ENCODE results near the gene PDXP.

Gene PDXP

DNA sequence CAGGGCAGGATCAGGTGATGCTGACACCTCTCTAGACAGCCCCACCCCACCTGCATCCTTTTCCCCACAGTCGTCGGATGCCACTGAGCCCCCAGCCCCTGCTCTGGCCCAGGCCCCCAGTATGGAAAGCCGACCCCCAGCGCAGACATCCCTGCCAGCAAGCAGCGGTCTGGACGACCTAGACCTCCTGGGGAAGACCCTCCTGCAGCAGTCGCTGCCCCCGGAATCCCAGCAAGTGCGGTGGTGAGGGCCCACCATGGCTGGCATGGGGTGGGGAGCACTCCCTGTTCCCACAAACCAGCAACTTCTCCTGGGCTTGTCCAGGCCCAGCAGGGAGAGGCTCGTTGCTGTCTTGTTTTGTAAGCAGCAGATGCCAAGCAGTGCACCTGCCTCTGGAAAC is 28.6 kb upstream of the PDXP start:
- no peak for DNase-seq

GRCh38 chr22:37630839-37631435 is 27.6 kb upstream of the PDXP start:
- DNase-seq = no peak

- no peak for DNase-seq
Observed at GRCh38 chr22:37631448-37632173, 26.9 kb upstream of the PDXP start.

GRCh38 chr22:37632174-37633088 is 26.1 kb upstream of the PDXP start:
- no peak for DNase-seq

DNA sequence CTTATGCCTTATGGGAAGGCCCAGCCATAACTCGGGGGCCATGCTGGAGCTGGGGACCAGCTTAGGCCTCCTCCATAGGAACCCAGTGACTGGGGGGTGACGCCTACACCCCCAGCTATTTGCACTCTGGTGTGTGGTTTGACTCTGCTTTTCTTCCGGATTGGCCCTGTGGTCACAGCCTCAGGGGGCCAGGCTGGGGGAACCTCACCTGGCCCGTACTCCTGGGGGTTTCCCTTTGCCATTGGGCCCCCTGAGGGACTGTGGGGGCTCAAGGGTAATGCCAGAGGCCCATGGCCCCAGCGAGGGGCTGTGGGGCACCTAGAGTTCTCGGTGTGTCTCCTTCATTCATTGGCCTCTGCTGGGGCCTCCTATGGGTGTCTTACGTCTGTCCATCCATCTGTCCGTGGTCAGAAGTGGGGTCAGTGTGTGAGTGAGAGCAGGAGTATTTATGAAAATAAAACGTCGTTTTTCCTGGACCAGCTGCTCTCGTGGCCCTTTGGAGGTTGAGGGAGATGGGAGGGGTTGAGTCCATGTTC is 25.4 kb upstream of the PDXP start:
- DNase-seq = no peak

DNA sequence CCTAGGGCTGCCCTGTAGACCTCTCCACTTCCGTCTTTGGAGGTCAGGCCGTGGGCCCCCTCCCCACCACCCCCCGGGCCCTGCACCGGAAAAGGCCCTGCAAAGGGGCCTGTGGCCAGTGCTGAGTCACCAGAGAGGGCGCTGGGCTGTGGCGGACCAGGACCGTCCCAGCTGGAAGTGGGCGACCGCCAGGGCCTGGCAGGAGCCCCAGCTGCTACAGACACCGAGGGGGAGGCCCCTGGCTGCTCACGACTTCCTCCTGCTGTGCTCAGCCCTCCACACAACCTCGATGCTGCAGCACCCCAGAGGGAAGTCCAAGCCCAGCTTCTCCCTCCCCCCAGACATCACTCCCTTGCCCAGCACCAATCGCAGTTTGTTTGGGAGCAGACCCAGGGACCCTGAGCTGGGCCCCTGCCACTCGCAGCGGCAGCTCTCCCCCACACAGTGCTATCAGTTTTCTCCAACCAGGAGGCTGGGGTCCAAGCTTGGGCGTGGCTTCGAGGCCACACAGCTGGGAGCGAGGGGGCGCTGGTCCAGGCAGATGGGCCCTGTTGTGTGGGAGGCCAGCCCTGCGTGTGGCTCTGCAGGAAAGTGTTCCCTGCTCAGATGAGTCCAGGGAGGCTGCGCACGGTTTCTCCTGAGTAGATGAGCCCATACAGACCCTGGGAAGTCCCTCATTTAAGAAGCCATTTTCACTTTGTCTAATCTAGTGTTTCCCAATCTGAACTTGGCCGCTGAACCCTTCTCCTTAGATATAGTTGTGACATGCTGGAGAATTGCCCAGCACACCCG is 24.7 kb upstream of the PDXP start:
- DNase-seq = peak; percentile 91

GRCh38 chr22:37634417-37634924 is 24.1 kb upstream of the PDXP start:
- no peak for DNase-seq

- no peak for DNase-seq
Observed at GRCh38 chr22:37635157-37635556, 23.4 kb upstream of the PDXP start.

DNA sequence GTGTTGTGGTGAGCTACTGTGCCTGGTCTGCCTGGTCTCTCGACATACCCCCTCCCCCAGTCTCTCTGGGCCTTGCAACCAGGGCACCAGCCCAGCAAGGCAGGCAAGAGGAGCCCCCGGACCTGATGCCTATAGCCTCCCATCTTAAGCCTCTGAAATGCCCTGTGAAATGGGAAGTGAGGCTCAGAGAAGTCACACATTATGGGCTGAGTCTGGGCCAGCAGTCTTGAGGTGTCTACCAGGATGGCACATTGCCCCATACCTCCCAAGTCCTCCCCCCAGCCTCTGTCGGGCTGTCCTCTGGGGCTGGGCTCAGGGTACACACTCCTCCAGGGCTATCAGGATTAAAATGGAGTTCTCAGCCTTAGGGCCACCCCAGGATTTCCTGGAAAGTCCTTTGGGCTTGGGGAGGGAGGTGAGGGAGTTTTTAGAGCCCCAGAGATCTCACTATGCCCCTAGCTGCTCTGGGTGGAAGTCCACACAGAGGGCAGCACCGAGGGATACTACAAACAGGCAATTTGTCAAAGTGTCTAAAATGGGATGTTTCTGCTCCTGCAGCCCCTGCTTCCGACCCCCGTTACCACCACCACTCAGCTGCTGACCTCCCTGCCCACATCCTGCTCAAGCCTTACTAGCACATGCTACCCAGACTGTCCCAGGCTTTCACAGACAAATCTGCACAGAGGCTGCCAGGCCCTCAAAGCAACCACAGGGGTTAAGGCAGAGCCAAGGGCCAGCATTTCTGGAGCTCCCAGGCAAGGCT is 22.2 kb upstream of the PDXP start:
- peak; percentile 88 for DNase-seq

GRCh38 chr22:37636949-37637273 is 21.6 kb upstream of the PDXP start:
- no peak for DNase-seq

DNA sequence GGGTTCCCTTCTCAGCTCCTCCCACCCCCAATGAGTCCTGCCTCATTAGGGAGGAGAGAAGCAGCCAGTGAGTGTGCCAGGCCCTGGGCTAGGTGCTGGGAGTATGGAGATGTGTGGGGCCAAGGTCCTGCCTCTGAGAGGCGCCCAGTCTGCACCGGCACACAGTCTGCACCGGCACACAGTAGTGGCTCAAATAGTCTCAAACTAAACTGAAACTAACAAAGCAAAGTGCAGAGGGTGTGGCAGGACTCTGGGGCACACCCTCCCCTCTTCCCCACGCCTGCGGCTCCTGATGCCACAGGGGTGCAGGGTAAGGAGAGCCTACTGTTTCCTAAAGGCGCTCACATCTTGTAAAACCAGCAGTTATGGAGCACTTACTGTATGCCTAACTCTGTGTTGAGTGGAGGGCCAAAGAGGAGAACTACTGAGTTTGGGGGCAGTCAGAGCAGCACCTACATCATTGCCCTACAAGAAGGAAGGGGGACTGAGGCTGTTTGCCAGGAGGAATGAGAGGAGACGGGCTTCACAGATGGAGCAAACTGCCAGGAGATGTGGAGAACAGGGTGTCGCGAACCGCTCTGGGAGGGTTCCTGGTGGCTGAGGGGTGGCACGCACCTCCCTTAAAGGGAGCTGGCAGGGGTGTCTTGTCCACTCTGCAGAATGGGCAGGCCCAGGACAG is 20.0 kb upstream of the PDXP start:
- no peak for DNase-seq

DNA sequence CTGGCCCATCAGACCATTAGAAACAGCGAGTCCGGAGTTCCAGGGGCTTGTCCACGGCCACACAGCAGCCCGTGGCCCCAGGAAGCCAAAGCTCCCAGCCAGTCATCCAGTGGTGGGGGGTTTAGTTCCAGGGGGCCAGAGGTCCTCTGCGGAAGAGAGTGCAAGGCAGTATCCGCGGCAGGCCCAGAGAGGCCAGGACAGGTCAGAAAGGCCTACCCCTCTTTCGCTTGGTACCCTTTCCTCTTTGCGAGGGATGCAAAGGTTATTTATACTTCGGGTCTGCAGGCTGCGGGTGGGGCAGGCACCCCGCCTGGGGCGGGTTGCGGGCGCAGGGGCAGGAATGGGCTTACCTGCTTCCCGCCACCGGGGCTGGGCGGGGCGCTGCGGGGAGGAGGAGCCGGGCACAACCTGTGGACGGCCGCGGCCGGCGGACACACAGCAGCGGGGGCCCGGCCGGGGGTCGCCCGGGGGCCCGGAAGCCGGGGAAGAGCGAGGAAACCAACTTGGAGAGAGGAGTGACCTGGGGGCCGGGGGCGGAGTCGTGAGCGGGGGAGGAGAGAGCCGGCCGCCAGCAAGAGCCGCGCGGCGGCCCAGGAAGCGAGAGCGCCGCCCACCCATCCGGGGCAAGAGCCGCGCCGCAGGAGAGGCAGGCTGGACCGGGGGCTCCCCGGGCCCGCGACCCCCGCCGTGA is 19.3 kb upstream of the PDXP start, which contains the start of gene SH3BP1:
Gene SH3BP1, plus strand, starts transcription at position 600 of the 691 bp plus-strand sequence. CDS start 119 bp downstream, outside the sequence.
- peak; percentile 93 for DNase-seq

DNA sequence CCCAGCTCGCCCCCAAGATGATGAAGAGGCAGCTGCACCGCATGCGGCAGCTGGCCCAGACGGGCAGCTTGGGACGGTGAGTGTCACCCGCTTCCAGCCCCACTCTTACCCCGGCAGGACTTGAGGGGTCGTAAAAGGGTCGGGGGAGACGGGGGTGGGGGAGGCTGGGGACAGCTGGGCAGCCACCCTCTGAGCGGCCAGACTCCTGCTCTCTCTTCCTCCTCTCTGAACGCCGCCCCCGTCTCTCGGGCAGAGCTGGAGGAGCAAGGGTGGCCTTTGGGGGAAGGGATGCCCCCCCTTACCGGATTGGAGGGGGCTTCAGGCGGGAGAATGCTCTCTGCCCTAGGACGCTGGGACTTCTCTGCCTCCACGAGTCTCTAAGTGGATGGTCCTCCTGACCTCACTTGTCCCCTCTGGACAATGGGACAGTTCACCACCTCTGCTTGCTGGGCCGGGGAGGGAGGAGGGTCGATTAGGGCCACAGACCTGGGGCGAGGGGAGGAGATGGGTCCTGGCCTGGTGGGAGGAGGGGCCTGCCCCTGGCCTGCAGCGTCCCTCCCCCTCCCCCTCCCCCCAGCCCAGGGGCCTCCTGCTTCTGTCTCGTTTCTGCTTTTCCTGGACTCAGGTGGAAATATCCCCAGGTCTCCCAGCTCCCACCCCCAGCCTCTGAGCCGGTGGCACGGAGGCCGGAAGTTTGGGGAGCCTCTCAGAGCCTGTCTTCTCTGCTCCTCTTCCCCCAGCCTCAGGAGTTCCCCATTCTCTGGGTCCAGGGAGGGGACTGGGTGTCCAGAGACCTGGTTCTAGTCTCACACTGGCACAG is 18.5 kb upstream of the PDXP start:
- peak; percentile 81 for DNase-seq

DNA sequence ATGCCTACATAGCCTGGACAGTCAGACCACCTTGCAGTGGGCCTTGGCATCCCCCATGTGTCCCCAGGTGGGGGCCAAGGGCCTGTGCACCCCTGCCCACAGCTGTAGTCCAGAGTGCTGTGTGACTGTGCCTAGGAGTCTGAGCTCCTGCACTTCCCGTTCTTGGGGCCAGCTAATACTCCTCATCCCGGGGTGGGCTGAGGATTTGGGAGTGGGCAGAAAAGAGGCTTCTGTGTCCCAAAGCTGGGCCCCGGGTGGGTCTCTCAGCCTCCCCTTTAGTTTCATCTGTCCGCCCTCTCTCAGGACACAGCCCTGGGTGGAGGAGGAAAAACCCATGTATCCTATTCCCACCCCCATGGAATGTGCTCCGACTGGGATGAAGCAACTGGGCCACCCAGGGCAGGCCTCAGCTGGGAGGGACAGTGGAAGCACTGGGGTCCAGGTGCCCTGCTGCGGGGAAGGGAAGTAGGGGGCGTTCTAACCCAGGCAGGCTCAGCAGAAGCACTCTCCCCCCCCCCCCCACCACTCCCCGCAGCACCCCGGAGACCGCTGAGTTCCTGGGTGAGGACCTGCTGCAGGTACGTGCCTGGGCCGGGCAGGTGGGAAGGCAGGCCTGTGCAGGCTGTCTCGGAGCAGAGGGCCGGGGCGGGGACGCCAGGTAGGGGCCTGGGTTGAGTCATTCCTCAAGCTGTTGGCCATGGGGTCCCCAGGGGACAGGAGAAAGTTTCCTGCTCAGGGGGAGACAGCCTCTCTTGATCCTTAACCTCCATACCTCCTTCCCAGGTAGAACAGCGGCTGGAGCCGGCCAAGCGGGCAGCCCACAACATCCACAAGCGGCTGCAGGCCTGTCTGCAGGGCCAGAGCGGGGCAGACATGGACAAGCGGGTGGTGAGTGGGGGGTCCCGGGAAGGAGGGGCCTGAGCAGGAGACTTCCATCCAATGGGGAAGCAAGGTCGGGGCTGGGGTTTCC is 17.6 kb upstream of the PDXP start:
- DNase-seq = no peak

DNA sequence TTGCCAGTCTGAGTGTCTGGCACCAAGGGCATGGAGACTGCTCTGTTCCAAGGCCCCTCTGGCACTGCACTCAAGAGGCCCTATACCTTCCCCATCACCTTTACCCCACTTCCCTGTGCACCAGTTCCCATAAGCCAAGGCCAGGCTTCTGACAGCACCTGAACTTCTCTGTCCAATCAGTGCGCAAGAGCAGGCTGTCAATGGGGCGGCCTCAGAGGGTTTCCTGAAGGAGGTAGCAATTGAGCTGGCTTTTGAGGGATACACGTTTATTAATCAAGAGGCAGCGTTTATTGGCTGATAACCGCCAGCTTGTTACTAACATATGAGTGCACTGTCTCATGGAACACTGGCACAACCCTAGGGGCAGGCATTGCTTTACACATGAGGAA is 17.0 kb upstream of the PDXP start:
- DNase-seq = no peak

- DNase-seq = peak; percentile 89
Observed at GRCh38 chr22:37643225-37643847, 15.2 kb upstream of the PDXP start.

- DNase-seq = no peak
Observed at GRCh38 chr22:37647317-37647716, 11.2 kb upstream of the PDXP start.

GRCh38 chr22:37647928-37648327 is 10.6 kb upstream of the PDXP start:
- no peak for DNase-seq
